A673 (cell line): ENCODE measurements around the gene UBE3A. TPM values are rescaled to one million over a fixed set of nuclear protein-coding genes. Genes with fewer than 3 reads are reported as not detected.

Source experiments
- BruUV-seq: library from RNA; stranded (reverse); fragments of 400-500 nt; replicated peaks from 2 replicates; lab custom pipeline; 2021; lab: Mats Ljungman, UMichigan
- CTCF ChIA-PET: fragments of 300-600 bp; sonication (Branson Sonifier 250); formaldehyde crosslinking; loops from one replicate; lab custom pipeline; 2022; ENCODE audit warnings: antibody characterized with exemption; lab: Charles Lee
- POLR2A ChIA-PET: fragments of 300-600 bp; sonication (Branson Sonifier 250); formaldehyde crosslinking; loops from one replicate; lab custom pipeline; 2022; ENCODE audit warnings: antibody characterized with exemption; ENCODE audit not compliant: low non-redundant PET; lab: Charles Lee
- DNase-seq: peaks from one replicate; pipeline ENCODE4 v3.0.0-alpha.2; 2015; ENCODE audit warnings: low spot score
- H3K27ac ChIP-seq: fragments of 200-600 bp; sonication (generic); 2 replicates; pipeline ENCODE4 v1.5.1; 2016; ENCODE audit warnings: mixed run types, low read depth, mild to moderate bottlenecking, mixed read lengths, antibody characterized with exemption, low read length; ENCODE audit not compliant: poor library complexity, severe bottlenecking
- H3K27me3 ChIP-seq: fragments of 200-600 bp; sonication (generic); replicated peaks from 2 replicates; pipeline ENCODE4 v1.6.1; 2017; ENCODE audit warnings: mixed run types, low read depth, mild to moderate bottlenecking, mixed read lengths, antibody characterized with exemption, low read length; ENCODE audit not compliant: insufficient read depth, poor library complexity
- H3K36me3 ChIP-seq: fragments of 200-600 bp; sonication (generic); 2 replicates; pipeline ENCODE4 v1.6.1; 2016; ENCODE audit warnings: mixed run types, mild to moderate bottlenecking, mixed read lengths, antibody characterized with exemption, low read length; ENCODE audit not compliant: insufficient read depth, poor library complexity, severe bottlenecking
- H3K4me1 ChIP-seq: fragments of 200-600 bp; sonication (generic); 2 replicates; pipeline ENCODE4 v1.6.1; 2017; ENCODE audit warnings: mixed run types, mild to moderate bottlenecking, mixed read lengths, antibody characterized with exemption, low read length; ENCODE audit not compliant: insufficient read depth, poor library complexity, severe bottlenecking
- H3K4me3 ChIP-seq: fragments of 200-600 bp; sonication (generic); 2 replicates; pipeline ENCODE4 v1.5.1; 2016; ENCODE audit warnings: low read depth, mixed run types, mild to moderate bottlenecking, mixed read lengths, low read length; ENCODE audit not compliant: poor library complexity, severe bottlenecking
- H3K9me3 ChIP-seq: fragments of 200-600 bp; sonication (generic); 2 replicates; pipeline ENCODE4 v1.6.1; 2016; ENCODE audit warnings: mixed run types, low read depth, mild to moderate bottlenecking, mixed read lengths, antibody characterized with exemption, low read length; ENCODE audit not compliant: poor library complexity, severe bottlenecking
- EZH2 ChIP-seq: fragments of 200-600 bp; sonication (generic); IDR thresholded peaks from 2 replicates; pipeline ENCODE4 v1.6.1; 2017; ENCODE audit warnings: borderline replicate concordance, low read depth, mild to moderate bottlenecking, mixed read lengths, antibody characterized with exemption, low read length; ENCODE audit not compliant: poor library complexity, severe bottlenecking
- intact Hi-C: fragments of 100-400 bp; cut with micrococcal nuclease; formaldehyde crosslinking; loops from one replicate; pipeline ENCODE4 v1.10.0; 2022; ENCODE audit not compliant: unreplicated experiment
- total RNA-seq: library from RNA; stranded (reverse); gene quantifications from 2 replicates; pipeline ENCODE4 v1.2.3, GENCODE V29; 2021
- TF ChIP-seq, protein P1 (sequence below): fragments of 300-800, 200-600 bp; sonication (generic); conservative IDR thresholded peaks from 2 replicates; pipeline ENCODE4 v1.5.1; 2017; ENCODE audit warnings: low read depth, mild to moderate bottlenecking, antibody characterized with exemption, low read length, moderate library complexity, mixed read lengths

UBE3A gene
- total RNA-seq, 1 experiment from 2014 or later: 104 TPM

DNA sequence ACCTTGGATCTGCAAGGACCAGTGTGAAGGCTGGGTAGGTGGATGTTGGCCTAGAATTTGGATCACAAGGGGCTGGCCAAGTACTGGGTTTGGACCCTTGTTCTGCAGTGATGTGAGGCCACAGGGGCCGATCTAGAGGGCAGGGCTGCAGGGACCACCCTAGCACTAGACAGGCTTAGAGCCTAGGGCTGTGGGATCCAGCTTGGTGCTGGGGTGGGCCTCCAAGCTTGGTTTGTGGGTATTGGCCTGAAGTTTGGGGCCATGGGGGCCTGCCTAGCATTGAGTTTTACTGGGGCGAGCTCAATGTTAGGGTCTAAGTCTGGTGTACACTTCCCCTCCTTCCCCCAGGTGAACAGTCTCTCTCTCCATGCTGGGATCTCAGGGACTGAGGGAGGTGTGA is 36.5 kb downstream of the UBE3A start:
- no peak overlapping the region for H3K27ac ChIP-seq
- H3K4me3 ChIP-seq: no peak overlapping the region
- ChIA-PET POLR2A (no interaction called here), CTCF (no interaction called here)
- BruUV-seq: no TSS peak
- no peaks in the 10 kb centered on the region for H3K27me3 ChIP-seq
- H3K9me3 ChIP-seq: no peaks in the 10 kb centered on the region
- DNase-seq: no peak
- peaks cover 3% of the 10 kb centered on the region for H3K4me1 ChIP-seq
- TF ChIP-seq, protein P1, sequence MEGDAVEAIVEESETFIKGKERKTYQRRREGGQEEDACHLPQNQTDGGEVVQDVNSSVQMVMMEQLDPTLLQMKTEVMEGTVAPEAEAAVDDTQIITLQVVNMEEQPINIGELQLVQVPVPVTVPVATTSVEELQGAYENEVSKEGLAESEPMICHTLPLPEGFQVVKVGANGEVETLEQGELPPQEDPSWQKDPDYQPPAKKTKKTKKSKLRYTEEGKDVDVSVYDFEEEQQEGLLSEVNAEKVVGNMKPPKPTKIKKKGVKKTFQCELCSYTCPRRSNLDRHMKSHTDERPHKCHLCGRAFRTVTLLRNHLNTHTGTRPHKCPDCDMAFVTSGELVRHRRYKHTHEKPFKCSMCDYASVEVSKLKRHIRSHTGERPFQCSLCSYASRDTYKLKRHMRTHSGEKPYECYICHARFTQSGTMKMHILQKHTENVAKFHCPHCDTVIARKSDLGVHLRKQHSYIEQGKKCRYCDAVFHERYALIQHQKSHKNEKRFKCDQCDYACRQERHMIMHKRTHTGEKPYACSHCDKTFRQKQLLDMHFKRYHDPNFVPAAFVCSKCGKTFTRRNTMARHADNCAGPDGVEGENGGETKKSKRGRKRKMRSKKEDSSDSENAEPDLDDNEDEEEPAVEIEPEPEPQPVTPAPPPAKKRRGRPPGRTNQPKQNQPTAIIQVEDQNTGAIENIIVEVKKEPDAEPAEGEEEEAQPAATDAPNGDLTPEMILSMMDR: no peak
- TF ChIP-seq EZH2: no peak
- H3K36me3 ChIP-seq: peaks cover 21% of the 10 kb centered on the region
- intact Hi-C loops: no loop called here

DNA sequence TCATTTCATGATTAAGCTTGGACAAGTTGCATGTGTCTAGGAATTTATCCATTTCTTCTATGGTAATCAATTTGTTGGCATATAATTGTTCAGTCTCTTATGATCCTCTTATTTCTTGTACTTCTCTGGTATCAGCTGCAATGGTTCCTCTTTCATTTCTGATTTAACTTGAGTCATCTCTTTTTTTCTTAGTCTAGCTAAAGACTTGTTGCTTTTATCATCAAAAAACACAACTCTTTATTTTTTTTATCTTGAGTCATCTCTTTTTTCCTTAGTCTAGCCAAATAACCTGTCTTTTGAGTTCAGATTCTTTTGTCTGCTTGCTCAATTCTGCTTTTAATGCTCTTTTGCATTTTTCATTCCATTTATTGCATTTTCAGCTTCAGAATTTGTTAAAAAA is 37.3 kb downstream of the UBE3A start:
- ChIA-PET CTCF (no interaction called here), POLR2A (no interaction called here)
- Histone ChIP-seq H3K27ac (no peak overlapping the region), H3K4me3 (no peak overlapping the region), H3K9me3 (no peaks in the 10 kb centered on the region), H3K36me3 (peaks cover 21% of the 10 kb centered on the region), H3K4me1 (peaks cover 4% of the 10 kb centered on the region), H3K27me3 (no peaks in the 10 kb centered on the region)
- intact Hi-C loops: no loop called here
- TF ChIP-seq EZH2: no peak
- TF ChIP-seq, protein P1: no peak
- BruUV-seq: no TSS peak
- no peak for DNase-seq

DNA sequence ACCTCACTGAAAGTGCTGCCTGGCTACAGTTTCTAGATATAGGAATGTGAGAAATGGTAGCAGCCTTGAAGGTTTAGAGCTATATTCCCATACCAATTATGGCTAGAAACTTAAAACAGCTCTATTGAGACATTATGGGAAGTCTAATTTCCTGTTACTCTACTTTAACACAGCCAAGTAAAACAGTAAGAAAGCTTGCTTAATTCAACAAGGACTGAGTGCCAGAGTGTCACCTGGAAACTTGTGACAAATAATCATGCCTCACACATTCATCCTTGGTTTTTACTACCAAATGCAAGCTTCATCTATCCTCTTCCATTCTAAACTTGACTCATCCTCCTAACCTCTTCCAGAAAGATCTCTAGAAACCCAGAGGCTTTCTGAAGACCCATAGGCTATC is 41.7 kb downstream of the UBE3A start:
- H3K27ac ChIP-seq: no peak overlapping the region
- intact Hi-C loops: no loop called here
- peaks cover 3% of the 10 kb centered on the region for H3K36me3 ChIP-seq
- no peaks in the 10 kb centered on the region for H3K27me3 ChIP-seq
- H3K4me3 ChIP-seq: no peak overlapping the region
- BruUV-seq: no TSS peak
- POLR2A ChIA-PET: no interaction called here
- no peaks in the 10 kb centered on the region for H3K9me3 ChIP-seq
- CTCF ChIA-PET: no interaction called here
- DNase-seq: no peak
- TF ChIP-seq EZH2: no peak
- TF ChIP-seq, protein P1: no peak
- peaks cover 16% of the 10 kb centered on the region for H3K4me1 ChIP-seq
